CD4-positive, alpha-beta T cell treated with Interleukin-1 beta for 1 hour (primary cell): ENCODE results near the gene VMP1.
"Not testable (repeated sequence)": the region's sequence is repeated elsewhere in the genome, so short reads cannot be mapped to it uniquely, and the experiment has no call there.

Source experiments
- DNase-seq, 2 donors: peaks; one replicate each; pipeline ENCODE4 v3.0.0-alpha.2; 2020 to 2022

VMP1 gene

DNA sequence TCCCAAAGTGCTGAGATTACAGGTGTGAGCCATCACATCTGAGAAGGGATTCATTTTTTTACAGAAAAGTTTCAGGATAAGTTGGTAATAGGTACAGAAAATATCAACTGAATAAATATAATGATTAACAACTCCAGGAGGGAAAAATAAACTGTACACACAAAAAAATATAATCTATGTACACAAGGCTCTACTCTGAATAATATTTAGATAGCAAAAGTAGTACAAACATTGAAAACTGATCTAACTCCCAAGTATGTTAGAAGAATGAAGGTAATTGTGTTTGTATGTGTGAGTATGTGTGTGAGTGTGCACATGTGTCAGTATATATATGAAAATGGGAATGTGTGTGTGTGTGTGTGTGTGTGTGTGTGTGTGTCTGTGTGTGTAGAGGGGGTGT, 164.9 kb downstream of the VMP1 start:
- no peak for DNase-seq

DNA sequence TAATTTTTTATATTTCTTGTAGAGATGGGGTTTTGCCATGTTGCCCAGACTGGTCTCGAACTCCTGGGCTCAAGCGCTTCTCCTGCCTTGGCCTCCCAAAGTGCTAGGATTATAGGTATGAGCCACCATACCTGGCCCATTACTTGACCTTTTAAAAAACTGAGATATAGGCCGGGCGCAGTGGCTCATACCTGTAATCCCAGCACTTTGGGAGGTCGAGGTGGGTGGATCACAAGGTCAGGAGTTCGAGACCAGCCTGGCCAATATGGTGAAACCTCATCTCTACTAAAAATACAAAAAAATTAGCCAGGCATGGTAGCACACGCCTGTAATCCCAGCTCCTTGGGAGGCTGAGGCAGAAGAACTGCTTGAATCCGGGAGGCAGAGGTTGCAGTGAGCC, 166.0 kb downstream of the VMP1 start:
- DNase-seq = not testable (repeated sequence)

DNA sequence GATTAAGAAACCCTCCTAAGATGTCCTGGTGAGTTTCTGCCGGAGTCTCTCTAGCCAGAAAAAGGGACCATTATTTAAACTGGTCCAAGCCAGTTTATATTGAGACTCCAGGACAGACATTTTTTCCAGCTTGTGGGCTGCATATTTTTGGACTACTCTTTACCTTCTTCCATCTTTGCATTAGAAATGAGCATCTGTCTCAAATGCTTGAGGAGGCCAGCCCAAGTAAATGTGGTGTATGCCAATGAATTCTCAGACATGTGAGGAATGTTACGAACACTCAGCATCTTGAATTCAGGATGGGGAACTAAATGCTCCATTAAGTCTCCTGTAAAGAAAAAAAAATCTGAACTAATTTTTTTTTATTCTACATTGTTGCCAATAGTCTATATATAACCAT, 166.9 kb downstream of the VMP1 start:
- DNase-seq = no peak

DNA sequence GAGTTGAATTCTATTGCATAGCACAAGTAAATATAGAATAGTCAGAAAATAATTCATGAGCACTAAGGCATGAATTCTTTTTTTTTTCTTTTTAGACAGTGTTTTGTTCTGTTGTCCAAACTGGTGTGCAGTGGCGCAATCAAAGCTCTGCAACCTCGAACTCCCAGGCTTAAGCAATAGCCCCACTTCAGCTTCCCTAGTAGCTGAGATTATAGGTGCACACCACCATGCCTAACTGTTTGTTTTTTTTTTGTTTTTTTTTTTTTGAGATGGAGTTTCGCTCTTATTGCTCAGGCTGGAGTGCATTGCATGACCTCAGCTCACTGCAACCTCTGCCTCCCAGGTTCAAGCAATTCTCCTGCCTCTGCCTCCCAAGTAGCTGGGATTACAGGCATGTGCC, 168.7 kb downstream of the VMP1 start:
- DNase-seq = no peak

DNA sequence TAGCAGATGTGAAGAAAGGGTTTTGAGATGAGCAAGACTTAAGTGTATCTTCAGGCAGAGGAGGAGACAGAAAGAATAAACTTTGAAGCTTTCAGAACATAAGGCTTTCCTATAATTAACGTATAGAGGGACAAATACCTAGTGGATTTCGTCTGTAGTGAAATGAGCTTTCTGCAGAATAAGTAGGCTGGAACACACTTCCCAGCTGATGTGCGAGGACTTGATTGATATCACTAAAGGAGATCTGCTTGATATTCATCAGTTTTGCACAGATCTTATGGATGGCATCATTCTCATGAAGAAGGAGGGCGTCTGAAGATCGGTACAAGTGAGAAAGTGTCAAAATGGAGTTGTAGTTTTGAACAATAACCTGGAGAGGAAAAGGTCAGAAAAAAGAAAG, 170.5 kb downstream of the VMP1 start:
- DNase-seq = no peak

DNA sequence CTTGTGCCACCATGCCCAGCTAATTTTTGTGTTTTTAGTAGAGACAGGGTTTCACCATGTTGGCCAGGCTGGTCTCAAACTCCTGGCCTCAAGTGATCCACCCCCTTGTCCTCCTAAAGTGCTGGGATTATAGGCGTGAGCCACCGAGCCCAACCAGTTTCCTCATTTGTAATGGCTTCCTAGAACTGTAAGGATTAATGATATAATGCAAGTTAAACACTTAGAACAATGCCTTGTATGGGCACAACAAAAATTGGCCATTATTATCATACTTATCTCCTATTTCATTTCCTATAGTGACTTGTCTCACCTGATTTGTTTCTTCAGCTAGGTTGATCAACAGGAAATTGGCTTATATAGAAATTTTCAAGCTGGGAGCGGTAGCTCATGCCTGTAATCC, 171.2 kb downstream of the VMP1 start:
- DNase-seq = no peak

DNA sequence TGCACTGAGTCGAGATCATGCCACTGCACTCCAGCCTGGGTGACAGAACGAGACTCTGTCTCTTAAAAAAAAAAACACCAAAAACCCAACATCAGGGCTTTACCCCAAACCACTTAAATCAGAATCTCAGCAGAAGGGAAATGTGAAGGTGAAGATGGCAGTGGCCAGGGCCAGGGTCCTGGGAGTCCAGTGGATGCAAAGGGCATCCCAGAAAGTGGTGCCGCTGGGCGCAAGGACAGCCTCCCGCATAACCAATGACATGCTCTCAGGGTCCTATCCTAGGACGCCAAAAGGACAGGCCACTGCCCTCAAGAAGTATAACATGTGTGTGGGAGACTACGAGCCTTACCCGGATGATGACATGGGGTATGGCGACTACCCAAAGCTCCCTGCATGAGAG, 177.4 kb downstream of the VMP1 start:
- no peak for DNase-seq

DNA sequence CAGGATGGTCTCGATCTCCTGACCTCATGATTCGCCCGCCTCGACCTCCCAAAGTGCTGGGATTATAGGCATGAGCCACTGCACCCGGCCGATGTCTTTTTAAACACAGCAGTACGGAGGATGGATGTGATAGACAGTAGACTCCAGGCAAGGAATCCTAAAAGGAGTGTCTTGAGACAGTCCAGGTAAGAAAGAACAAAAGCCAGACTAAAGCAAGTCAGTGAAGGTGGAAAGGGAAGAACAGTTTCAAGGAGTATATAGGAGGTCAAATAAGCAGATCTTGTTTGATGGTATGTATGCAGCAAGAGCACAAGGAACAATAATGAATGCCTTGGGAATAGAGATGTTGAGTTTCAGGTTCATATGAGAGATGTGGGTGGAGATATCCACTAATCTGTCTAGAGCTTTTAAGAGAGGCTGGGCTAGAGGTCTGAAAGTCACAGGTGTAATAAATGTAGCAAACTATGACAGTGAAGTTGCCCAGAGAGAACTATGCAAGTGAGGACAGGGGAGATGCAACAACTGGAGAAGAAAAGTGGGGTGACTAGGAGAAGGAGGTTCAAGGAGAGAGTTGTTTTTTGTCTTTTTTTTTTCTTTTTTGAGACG, 180.8 kb downstream of the VMP1 start:
- no peak for DNase-seq

DNA sequence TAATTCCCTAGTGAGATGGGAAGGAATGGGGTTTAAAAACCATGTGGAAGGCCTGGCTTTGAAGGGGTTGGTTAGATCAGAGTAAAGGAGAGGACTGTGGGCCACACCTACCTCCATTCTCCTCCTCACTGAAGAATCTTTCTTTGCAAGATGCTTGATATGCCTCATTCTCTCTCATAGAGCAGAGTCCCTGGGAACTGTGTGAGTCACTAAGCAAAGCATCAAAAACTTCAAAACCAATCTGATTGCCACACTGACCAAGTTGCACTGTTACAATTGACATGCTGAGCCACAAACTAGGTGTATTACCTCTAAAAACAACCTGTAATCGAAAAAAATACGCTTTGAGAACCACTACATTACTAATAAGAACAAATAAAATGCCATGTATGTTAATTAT, 183.3 kb downstream of the VMP1 start:
- no peak for DNase-seq
